SK-N-SH treated with all-trans-retinoic acid at 6 μM for 48 hours (cell line): ENCODE results near the gene LTBP1.

Experiments used
- ATAC-seq: fragments of 200-7000 bp; cut with Tn5 transposase; 3 replicates; pipeline ENCODE4 v1.9.1; 2020; ENCODE audit warnings: mild to moderate bottlenecking, moderate library complexity
- ARNTL ChIP-seq: fragments of 450-650 bp; formaldehyde crosslinking; IDR thresholded peaks from 2 replicates; pipeline ENCODE4 v1.5.0; 2020; ENCODE audit warnings: low read depth, mild to moderate bottlenecking, moderate library complexity, borderline replicate concordance
- BACH2 ChIP-seq: fragments of 250-450 bp; sonication (Bioruptor Pico); IDR thresholded peaks from 2 replicates; pipeline ENCODE4 v1.9.0; 2021; ENCODE audit warnings: mild to moderate bottlenecking, borderline replicate concordance
- CREB5 ChIP-seq: fragments of 250-450 bp; sonication (Bioruptor Pico); IDR thresholded peaks from 2 replicates; pipeline ENCODE4 v1.5.1; 2020; ENCODE audit warnings: low read depth, mild to moderate bottlenecking, moderate library complexity
- CSDC2 ChIP-seq: fragments of 250-450 bp; sonication (Bioruptor Pico); IDR thresholded peaks from 2 replicates; pipeline ENCODE4 v1.5.0; 2020; ENCODE audit warnings: mild to moderate bottlenecking, moderate library complexity
- CSRNP3 ChIP-seq: fragments of 250-450 bp; sonication (Bioruptor Pico); IDR thresholded peaks from 2 replicates; pipeline ENCODE4 v1.5.1; 2021; ENCODE audit warnings: mild to moderate bottlenecking, moderate library complexity
- ESRRG ChIP-seq: fragments of 250-450 bp; sonication (Bioruptor Pico); IDR thresholded peaks from 2 replicates; pipeline ENCODE4 v1.6.1; 2021; ENCODE audit warnings: mild to moderate bottlenecking
- GLIS3 ChIP-seq: fragments of 250-450 bp; sonication (Bioruptor Pico); IDR thresholded peaks from 2 replicates; pipeline ENCODE4 v1.5.0; 2020; ENCODE audit warnings: mild to moderate bottlenecking, moderate library complexity
- ISL1 ChIP-seq: fragments of 250-450 bp; sonication (Bioruptor Pico); IDR thresholded peaks from 2 replicates; pipeline ENCODE4 v2.1.2; 2022; ENCODE audit warnings: mild to moderate bottlenecking, moderate library complexity
- OSR1 ChIP-seq: fragments of 250-450 bp; sonication (Bioruptor Pico); IDR thresholded peaks from 2 replicates; pipeline ENCODE4 v1.8.0; 2022; ENCODE audit warnings: moderate library complexity, mild to moderate bottlenecking, inconsistent platforms
- PATZ1 ChIP-seq: fragments of 250-450 bp; sonication (Bioruptor Pico); IDR thresholded peaks from 2 replicates; pipeline ENCODE4 v1.8.0; 2020; ENCODE audit warnings: mild to moderate bottlenecking, moderate library complexity, borderline replicate concordance
- PPARA ChIP-seq: fragments of 250-450 bp; sonication (Bioruptor Pico); IDR thresholded peaks from 2 replicates; pipeline ENCODE4 v1.5.0; 2020; ENCODE audit warnings: mild to moderate bottlenecking, borderline replicate concordance
- RARB ChIP-seq: fragments of 250-450 bp; sonication (Bioruptor Pico); IDR thresholded peaks from 2 replicates; pipeline ENCODE4 v1.8.0; 2021; ENCODE audit warnings: mild to moderate bottlenecking, moderate library complexity
- SNAI2 ChIP-seq: fragments of 250-450 bp; sonication (Bioruptor Pico); IDR thresholded peaks from 2 replicates; pipeline ENCODE4 v1.5.0; 2020; ENCODE audit warnings: mild to moderate bottlenecking, moderate library complexity
- TOX ChIP-seq: fragments of 250-450 bp; sonication (Bioruptor Pico); IDR thresholded peaks from 2 replicates; pipeline ENCODE4 v1.8.0; 2021; ENCODE audit warnings: mild to moderate bottlenecking, moderate library complexity, borderline replicate concordance
- ZFP30 ChIP-seq: fragments of 450-650 bp; formaldehyde crosslinking; IDR thresholded peaks from 2 replicates; pipeline ENCODE4 v1.5.0; 2022; ENCODE audit warnings: mild to moderate bottlenecking, moderate library complexity
- ZNF565 ChIP-seq: fragments of 450-650 bp; formaldehyde crosslinking; conservative IDR thresholded peaks from 2 replicates; pipeline ENCODE4 v1.5.0; 2020; ENCODE audit warnings: low read depth, mild to moderate bottlenecking, moderate library complexity
- ZNF70 ChIP-seq: fragments of 450-650 bp; formaldehyde crosslinking; IDR thresholded peaks from 2 replicates; pipeline ENCODE4 v1.5.0; 2020; ENCODE audit warnings: mild to moderate bottlenecking, moderate library complexity
- ZNF8 ChIP-seq: fragments of 450-650 bp; formaldehyde crosslinking; IDR thresholded peaks from 2 replicates; pipeline ENCODE4 v1.5.0; 2020; ENCODE audit warnings: mild to moderate bottlenecking, moderate library complexity
- TF ChIP-seq, protein P1 (sequence below): fragments of 250-450 bp; sonication (Bioruptor Pico); IDR thresholded peaks from 2 replicates; pipeline ENCODE4 v1.8.0; 2021; ENCODE audit warnings: low read depth, mild to moderate bottlenecking, moderate library complexity, borderline replicate concordance
- TF ChIP-seq, protein P2 (sequence below): fragments of 250-450 bp; sonication (Bioruptor Pico); IDR thresholded peaks from 2 replicates; pipeline ENCODE4 v1.5.0; 2020; ENCODE audit warnings: mild to moderate bottlenecking, moderate library complexity

Gene LTBP1

GRCh38 chr2:33042265-33042664, 95.5 kb downstream of the LTBP1 start (continued):
- no peak for TF ChIP-seq BACH2

DNA sequence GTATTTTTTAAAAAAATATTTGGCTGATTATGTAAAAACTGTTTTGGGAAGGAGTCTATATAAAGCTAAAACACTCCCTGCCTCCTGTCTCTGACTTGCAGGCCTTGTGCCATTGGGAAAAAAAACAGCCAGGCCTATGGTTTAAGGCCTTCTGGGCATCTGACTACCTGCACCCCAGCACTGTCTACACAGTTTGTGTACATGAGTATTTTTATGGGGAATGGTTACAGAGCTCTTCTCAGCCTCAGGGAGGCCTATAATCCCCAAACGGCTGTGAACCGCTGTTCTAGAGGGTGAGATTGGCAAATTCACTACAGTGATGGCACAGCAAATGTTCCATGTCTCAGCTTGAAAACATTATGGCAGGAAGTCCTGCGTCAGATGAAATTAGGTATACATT, 96.1 kb downstream of the LTBP1 start:
- TF ChIP-seq ZFP30 (CRISPR knock-in tag) = no peak
- no peak for TF ChIP-seq ZNF565 (CRISPR knock-in tag)
- TF ChIP-seq ARNTL (CRISPR knock-in tag) = no peak
- ATAC-seq = peak; percentile 47; the same call in 2 of the 3 replicates

- peak; percentile 93 for ATAC-seq
- TF ChIP-seq CREB5 (no peak), ARNTL (CRISPR knock-in tag) (no peak), GLIS3 (CRISPR knock-in tag) (no peak), BACH2 (no peak), ZNF70 (CRISPR knock-in tag) (no peak)
These were observed 101.2 kb downstream of the LTBP1 start for GRCh38 chr2:33047939-33048338.

DNA sequence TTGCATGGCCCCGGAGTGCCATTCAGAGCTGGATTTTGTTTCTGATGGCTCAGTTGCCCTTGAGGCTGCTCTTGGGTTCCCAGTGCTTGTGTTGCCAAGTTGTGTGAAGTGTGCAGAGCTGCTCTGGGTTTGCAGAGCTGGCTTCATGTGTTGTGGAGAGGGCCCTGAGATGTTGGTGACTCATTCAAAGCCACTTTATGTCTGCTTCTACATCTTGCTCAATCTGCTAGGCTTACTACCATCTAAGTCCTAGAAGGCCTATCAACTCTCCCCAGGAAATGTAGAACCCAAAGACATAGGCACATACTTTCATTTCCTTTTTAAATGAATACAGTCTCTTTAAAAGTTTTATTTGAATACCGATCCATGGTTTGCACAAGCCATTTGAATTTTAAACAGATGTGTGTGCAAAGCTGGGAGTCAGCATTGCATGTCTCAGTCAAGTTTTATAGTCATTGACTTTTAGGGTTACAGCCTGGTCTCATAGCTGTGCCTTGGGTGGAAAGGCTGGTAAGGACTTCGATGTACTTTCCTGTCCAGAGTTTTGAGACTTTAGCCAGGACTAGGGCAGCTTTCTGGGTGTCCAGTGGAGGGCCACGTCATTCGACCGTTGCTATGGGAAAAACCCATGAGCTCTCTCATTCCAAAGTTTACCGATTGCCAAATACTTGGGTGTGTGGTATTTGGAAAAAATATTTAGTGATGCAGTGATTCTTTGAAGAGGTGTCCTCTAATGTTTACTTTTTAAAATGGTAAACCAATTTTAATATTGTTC, 105.0 kb downstream of the LTBP1 start:
- ATAC-seq = peak; percentile 28
- no peak for TF ChIP-seq ARNTL (CRISPR knock-in tag)
- no peak for TF ChIP-seq ESRRG (CRISPR knock-in tag)
- TF ChIP-seq PATZ1 = no peak
- no peak for TF ChIP-seq SNAI2
- TF ChIP-seq ZFP30 (CRISPR knock-in tag) = no peak
- no peak for TF ChIP-seq GLIS3 (CRISPR knock-in tag)
- TF ChIP-seq, protein P1, sequence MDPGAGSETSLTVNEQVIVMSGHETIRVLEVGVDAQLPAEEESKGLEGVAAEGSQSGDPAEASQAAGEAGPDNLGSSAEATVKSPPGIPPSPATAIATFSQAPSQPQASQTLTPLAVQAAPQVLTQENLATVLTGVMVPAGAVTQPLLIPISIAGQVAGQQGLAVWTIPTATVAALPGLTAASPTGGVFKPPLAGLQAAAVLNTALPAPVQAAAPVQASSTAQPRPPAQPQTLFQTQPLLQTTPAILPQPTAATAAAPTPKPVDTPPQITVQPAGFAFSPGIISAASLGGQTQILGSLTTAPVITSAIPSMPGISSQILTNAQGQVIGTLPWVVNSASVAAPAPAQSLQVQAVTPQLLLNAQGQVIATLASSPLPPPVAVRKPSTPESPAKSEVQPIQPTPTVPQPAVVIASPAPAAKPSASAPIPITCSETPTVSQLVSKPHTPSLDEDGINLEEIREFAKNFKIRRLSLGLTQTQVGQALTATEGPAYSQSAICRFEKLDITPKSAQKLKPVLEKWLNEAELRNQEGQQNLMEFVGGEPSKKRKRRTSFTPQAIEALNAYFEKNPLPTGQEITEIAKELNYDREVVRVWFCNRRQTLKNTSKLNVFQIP (CRISPR knock-in tag) = no peak
- no peak for TF ChIP-seq CSRNP3
- no peak for TF ChIP-seq ZNF8 (CRISPR knock-in tag)
- TF ChIP-seq ISL1 (CRISPR knock-in tag) = no peak
- no peak for TF ChIP-seq ZNF565 (CRISPR knock-in tag)
- TF ChIP-seq, protein P2, sequence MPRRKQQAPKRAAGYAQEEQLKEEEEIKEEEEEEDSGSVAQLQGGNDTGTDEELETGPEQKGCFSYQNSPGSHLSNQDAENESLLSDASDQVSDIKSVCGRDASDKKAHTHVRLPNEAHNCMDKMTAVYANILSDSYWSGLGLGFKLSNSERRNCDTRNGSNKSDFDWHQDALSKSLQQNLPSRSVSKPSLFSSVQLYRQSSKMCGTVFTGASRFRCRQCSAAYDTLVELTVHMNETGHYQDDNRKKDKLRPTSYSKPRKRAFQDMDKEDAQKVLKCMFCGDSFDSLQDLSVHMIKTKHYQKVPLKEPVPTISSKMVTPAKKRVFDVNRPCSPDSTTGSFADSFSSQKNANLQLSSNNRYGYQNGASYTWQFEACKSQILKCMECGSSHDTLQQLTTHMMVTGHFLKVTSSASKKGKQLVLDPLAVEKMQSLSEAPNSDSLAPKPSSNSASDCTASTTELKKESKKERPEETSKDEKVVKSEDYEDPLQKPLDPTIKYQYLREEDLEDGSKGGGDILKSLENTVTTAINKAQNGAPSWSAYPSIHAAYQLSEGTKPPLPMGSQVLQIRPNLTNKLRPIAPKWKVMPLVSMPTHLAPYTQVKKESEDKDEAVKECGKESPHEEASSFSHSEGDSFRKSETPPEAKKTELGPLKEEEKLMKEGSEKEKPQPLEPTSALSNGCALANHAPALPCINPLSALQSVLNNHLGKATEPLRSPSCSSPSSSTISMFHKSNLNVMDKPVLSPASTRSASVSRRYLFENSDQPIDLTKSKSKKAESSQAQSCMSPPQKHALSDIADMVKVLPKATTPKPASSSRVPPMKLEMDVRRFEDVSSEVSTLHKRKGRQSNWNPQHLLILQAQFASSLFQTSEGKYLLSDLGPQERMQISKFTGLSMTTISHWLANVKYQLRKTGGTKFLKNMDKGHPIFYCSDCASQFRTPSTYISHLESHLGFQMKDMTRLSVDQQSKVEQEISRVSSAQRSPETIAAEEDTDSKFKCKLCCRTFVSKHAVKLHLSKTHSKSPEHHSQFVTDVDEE (CRISPR knock-in tag) = no peak
- no peak for TF ChIP-seq TOX (CRISPR knock-in tag)
- no peak for TF ChIP-seq PPARA
- TF ChIP-seq CREB5 = no peak
- TF ChIP-seq CSDC2 (CRISPR knock-in tag) = no peak
- no peak for TF ChIP-seq OSR1 (CRISPR knock-in tag)
- TF ChIP-seq RARB (CRISPR knock-in tag) = no peak
- no peak for TF ChIP-seq BACH2
